Common myeloid progenitor, CD34-positive (primary cell): ENCODE data around the gene RIPOR3.
"Not testable (repeated sequence)": the region's sequence is repeated elsewhere in the genome, so short reads cannot be mapped to it uniquely, and the experiment has no call there.

Source experiments
- CTCF ChIA-PET: fragments of 350-600 bp; sonication (Branson Sonifier 250); formaldehyde crosslinking; loops from one replicate; lab custom pipeline; 2021; ENCODE audit warnings: antibody characterized with exemption; lab: Charles Lee
- POLR2A ChIA-PET: fragments of 350-600 bp; sonication (Branson Sonifier 250); formaldehyde crosslinking; loops from one replicate; lab custom pipeline; 2021; ENCODE audit warnings: antibody characterized with exemption; lab: Charles Lee
- DNase-seq, 3 donors: peaks; one replicate each; pipeline versions ENCODE4 v3.0.0 to v3.0.0-alpha.2; 2013
- H3K27ac ChIP-seq, 2 experiments: 1 replicate in 1 of 2; 2 replicates in 1 of 2; pipeline ENCODE4 v1.7.0; 2013; ENCODE audit warnings: inconsistent platforms in 2 of 2, low read length in 2 of 2, mild to moderate bottlenecking in 2 of 2, low read depth in 1 of 2, moderate library complexity in 1 of 2; ENCODE audit not compliant: severe bottlenecking in 2 of 2, insufficient read depth in 1 of 2, poor library complexity in 1 of 2
- H3K27me3 ChIP-seq, 5 experiments: replicated peaks in 2 of 5; 1 replicate in 3 of 5; 2 replicates in 2 of 5; pipeline versions ENCODE4 v1.6.1 to v1.7.0; 2013; ENCODE audit warnings: low read length in 4 of 5, mild to moderate bottlenecking in 2 of 5, moderate library complexity in 2 of 5, inconsistent platforms in 1 of 5; ENCODE audit not compliant: insufficient read depth in 5 of 5, control insufficient read depth in 4 of 5
- H3K36me3 ChIP-seq, 4 experiments: 1 replicate in 2 of 4; 2 replicates in 2 of 4; pipeline versions ENCODE4 v1.6.1 to v1.7.0; 2013; ENCODE audit warnings: low read length in 3 of 4, control low read depth in 1 of 4, mild to moderate bottlenecking in 1 of 4; ENCODE audit not compliant: control insufficient read depth in 4 of 4, insufficient read depth in 4 of 4
- H3K4me1 ChIP-seq, 4 experiments: 1 replicate in 3 of 4; 2 replicates in 1 of 4; pipeline versions ENCODE4 v1.6.1 to v1.7.1; 2013; ENCODE audit warnings: low read length in 3 of 4, mild to moderate bottlenecking in 3 of 4, control low read depth in 1 of 4, inconsistent platforms in 1 of 4, moderate library complexity in 1 of 4; ENCODE audit not compliant: control insufficient read depth in 4 of 4, insufficient read depth in 4 of 4; ENCODE audit errors: control extremely low read depth in 1 of 4
- H3K4me3 ChIP-seq, 7 experiments: 1 replicate in 4 of 7; 2 replicates in 3 of 7; pipeline versions ENCODE4 v1.5.1 to v1.7.0; 2013; ENCODE audit warnings: mild to moderate bottlenecking in 7 of 7, low read length in 6 of 7, moderate library complexity in 6 of 7, inconsistent platforms in 2 of 7, low read depth in 2 of 7, control low read depth in 1 of 7; ENCODE audit not compliant: insufficient read depth in 4 of 7, control insufficient read depth in 1 of 7; ENCODE audit errors: extremely low read depth in 1 of 7
- H3K9me3 ChIP-seq, 5 experiments: 1 replicate in 4 of 5; 2 replicates in 1 of 5; pipeline versions ENCODE4 v1.6.1 to v1.7.1; 2013; ENCODE audit warnings: low read length in 4 of 5, mild to moderate bottlenecking in 2 of 5, inconsistent platforms in 1 of 5, low read depth in 1 of 5, moderate library complexity in 1 of 5; ENCODE audit not compliant: control insufficient read depth in 4 of 5, insufficient read depth in 2 of 5; ENCODE audit errors: control extremely low read depth in 1 of 5
- WGBS: methylation state at CpG from one replicate; pipeline ENCODE4 v1.1.5; 2013; ENCODE audit not compliant: insufficient coverage; 5-methylcytosine and 5-hydroxymethylcytosine counted together

The RIPOR3 gene

DNA sequence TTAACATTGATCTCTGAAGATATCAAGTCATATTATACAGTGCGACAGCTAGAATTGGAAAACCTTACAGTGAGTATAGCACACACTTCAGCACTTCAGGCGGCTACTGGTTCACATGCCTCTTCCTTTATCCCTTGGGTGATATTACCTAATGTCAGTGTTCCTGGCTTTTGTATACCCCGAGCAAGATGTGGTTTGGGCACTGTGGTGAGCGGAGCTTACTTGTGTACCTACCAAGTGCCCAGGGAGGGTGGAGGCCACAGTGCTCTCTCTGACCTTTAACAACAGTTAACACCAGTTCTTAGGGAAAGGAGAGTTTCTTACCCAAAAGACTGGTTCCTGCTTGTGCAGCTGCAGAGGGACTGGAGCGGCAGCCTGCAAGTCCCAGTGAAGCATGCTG lies 116.8 kb downstream of the RIPOR3 start:
- WGBS, result 96% methylated on average over 3 of the region's 5 CpGs
- Histone ChIP-seq H3K4me3 (no peak overlapping the region), H3K27ac (no peak overlapping the region), H3K36me3 (peaks cover 8 to 65% (median 44%) of the 10 kb centered on the region in 4 experiments), H3K9me3 (no peaks in the 10 kb centered on the region), H3K4me1 (peaks cover 5 to 53% (median 41%) of the 10 kb centered on the region in 4 experiments), H3K27me3 (no peaks in the 10 kb centered on the region)
- ChIA-PET POLR2A (interaction anchor here (0.7 kb wide), 2 partner anchors 60 to 99 kb away, joined by 3 read pairs; no protein-coding TSS in a partner anchor), CTCF (interaction anchor here (0.8 to 55.4 kb wide), 15 partner anchors 9 to 405 kb away, joined by 3 to 906 read pairs (median 15); partner anchors contain the start of gene PTPN1)
- no peak for DNase-seq

DNA sequence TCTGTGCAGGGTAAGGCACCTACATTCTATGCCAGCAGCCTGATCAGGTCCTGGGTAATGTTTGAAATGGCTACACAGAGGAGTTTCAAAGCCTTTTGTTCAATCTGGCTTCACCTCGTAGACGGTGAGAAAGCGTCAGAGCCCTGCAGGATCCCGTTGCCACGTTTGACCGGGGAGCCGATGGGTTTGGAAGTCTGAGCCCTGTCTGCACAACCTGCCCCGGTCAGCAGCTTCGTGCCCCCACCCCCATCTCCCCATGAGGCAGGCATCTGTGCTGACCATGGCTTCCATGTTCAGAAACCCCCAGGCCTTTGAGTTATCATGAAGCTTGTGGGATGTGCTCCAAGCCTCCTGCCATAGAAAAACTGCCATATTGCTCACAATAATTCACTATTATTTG lies 117.2 kb downstream of the RIPOR3 start:
- H3K27ac ChIP-seq, result peak overlapping the region in 1 of 2 experiments; percentile 50
- 100% methylated on average over 9 of the region's 9 CpGs for WGBS
- CTCF ChIA-PET, result interaction anchor here (0.8 to 55.4 kb wide), 15 partner anchors 8 to 395 kb away, joined by 3 to 906 read pairs (median 15); partner anchors contain the start of gene PTPN1
- no peak overlapping the region for H3K4me3 ChIP-seq
- peaks cover 5 to 51% (median 44%) of the 10 kb centered on the region in 4 experiments for H3K4me1 ChIP-seq
- no peaks in the 10 kb centered on the region for H3K9me3 ChIP-seq
- no peaks in the 10 kb centered on the region for H3K27me3 ChIP-seq
- POLR2A ChIA-PET, result interaction anchor here (0.7 kb wide), 2 partner anchors 59 to 99 kb away, joined by 3 read pairs; no protein-coding TSS in a partner anchor
- peaks cover 8 to 63% (median 40%) of the 10 kb centered on the region in 4 experiments for H3K36me3 ChIP-seq
- no peak for DNase-seq

DNA sequence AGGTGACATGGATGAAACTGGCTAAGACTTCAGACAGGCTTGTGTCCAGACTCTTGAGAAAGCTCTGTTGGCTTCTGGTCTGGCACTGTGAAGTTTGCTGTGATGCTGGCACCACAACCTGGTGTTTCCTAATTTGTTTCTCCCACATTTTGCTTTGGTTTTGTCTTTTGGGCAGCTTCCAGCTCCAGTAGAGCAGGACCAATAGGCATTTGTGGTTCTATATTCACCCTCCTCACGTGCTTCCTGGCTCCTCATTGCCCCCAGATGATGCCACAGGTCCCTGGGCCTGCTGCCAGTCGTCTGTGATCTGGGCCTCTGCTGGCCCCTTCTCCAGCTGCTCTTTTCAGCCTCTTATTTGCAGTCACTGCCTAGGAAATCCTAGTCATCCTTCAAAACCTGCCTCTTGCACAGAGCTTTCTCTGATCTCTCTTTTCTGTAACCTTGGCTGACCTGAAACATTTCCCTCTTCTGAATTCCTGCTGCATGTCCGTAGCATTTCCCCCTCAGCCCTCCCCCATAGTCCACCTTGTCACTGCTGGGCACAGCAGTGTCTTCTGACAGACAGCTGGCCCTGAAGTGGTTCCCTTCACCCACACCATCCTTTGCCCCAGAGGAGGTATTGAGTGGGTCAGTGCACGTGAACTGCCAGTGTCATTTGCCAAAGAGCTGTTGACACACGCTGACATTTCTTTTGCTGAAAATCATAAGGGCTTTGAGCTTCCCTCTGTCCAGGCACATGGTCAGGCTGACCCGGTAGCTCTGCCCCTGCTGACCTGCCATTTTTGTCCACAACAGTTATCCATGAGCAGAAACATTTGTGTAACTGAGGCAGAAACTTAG lies 118.2 kb downstream of the RIPOR3 start:
- H3K4me3 ChIP-seq, result peak overlapping the region in 2 of 7 experiments; percentile 19 to 38
- H3K4me1 ChIP-seq, result peaks cover 5 to 47% (median 45%) of the 10 kb centered on the region in 4 experiments
- 27% methylated on average over 6 of the region's 6 CpGs for WGBS
- DNase-seq, result peak; percentile 82 to 96 (median 95)
- H3K9me3 ChIP-seq, result no peaks in the 10 kb centered on the region
- CTCF ChIA-PET, result interaction anchor here (0.8 to 55.4 kb wide), 20 partner anchors 7 to 453 kb away, joined by 3 to 906 read pairs (median 6); partner anchors contain the start of gene PTPN1
- H3K27me3 ChIP-seq, result no peaks in the 10 kb centered on the region
- H3K36me3 ChIP-seq, result peaks cover 8 to 63% (median 38%) of the 10 kb centered on the region in 4 experiments
- POLR2A ChIA-PET, result interaction anchor here (0.8 to 1.5 kb wide), 4 partner anchors 32 to 90 kb away, joined by 3 to 4 read pairs (median 4); no protein-coding TSS in a partner anchor
- H3K27ac ChIP-seq, result peak overlapping the region; percentile 25 to 50

DNA sequence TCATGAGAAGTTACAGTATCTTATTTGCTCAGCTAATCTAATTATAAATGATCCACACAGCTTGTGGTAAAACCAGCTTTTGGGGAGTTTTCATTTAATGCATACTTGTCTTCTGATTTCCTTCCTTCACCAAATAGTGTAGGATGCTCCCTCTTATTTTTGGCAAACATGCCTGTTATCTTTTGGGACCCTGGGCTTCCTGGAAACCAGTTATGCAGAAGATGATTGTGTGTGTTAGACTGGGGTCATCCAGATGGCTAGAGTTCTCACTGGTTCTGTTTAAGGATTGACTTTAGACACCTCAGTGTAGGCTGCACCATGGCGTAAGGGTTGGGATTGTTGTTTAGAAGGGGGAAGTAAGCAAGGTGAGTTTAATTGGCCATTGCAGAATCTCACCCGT lies 119.9 kb downstream of the RIPOR3 start:
- Histone ChIP-seq H3K27ac (no peak overlapping the region), H3K4me1 (peaks cover 5 to 47% (median 45%) of the 10 kb centered on the region in 4 experiments), H3K9me3 (no peaks in the 10 kb centered on the region), H3K27me3 (no peaks in the 10 kb centered on the region), H3K4me3 (no peak overlapping the region), H3K36me3 (peaks cover 3 to 64% (median 36%) of the 10 kb centered on the region in 4 experiments)
- no CpG with 5 or more reads among the region's 2 CpGs for WGBS
- ChIA-PET POLR2A (no interaction called here), CTCF (interaction anchor here (2.0 to 55.4 kb wide), 7 partner anchors 9 to 383 kb away, joined by 6 to 906 read pairs (median 31); partner anchors contain the start of gene PTPN1)
- no peak for DNase-seq

DNA sequence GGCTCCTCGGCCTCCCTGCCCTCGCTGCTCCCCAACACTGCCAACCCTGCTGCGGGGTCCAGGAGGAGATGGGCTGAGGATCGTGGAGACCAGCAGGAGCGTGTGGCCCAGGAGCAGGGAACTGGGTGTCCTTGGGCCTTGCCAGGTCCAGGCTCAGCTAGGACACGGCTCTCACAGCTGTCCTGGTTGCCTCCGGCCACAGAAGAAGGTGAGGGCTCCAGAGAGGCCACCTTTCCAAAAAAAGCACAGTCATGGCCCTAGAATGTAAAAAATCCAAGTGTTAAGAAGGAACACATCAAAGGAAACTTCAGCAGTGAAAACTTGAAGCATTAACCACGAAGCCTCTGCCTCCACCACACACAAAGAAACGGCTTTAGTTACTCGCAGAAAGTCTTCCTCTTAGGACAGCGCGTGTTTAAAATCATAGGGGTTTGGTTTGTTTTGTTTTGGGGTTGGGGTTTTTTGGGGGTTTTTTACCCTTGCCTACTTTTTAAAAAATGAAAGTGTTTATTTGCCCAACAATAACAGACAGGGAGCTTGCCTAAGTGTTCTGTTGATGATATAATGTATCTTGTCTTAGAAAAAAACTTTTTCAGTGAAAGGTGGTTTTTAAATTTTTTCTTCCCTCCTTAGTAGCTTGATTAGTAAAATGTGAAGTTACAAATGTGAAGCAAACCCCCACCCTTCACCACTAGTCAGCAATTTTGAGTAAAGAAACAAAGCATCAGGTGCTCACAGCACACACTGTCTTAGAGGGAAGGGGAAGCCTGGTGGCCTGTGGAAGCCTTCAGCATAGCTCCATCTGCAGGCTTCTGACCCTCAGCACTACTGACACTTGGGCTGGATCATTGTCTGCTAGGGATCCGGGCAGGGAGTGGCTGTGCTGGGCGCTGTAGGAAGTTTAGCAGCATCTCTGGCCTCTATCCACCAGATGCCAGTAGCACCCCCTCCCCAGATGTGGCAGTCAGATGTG lies 121.2 kb downstream of the RIPOR3 start:
- CTCF ChIA-PET, result interaction anchor here (0.6 to 55.4 kb wide), 18 partner anchors 9 to 383 kb away, joined by 3 to 906 read pairs (median 4); partner anchors contain the start of gene PTPN1
- H3K36me3 ChIP-seq, result peaks cover 3 to 64% (median 39%) of the 10 kb centered on the region in 4 experiments
- H3K9me3 ChIP-seq, result no peaks in the 10 kb centered on the region
- peak; percentile 77 to 87 (median 86) for DNase-seq
- 82% methylated on average over 8 of the region's 14 CpGs for WGBS
- H3K27me3 ChIP-seq, result no peaks in the 10 kb centered on the region
- H3K4me3 ChIP-seq, result peak overlapping the region in 2 of 7 experiments; percentile 11 to 16
- POLR2A ChIA-PET, result no interaction called here
- H3K4me1 ChIP-seq, result peaks cover 5 to 47% (median 45%) of the 10 kb centered on the region in 4 experiments
- peak overlapping the region; percentile 36 to 72 for H3K27ac ChIP-seq

DNA sequence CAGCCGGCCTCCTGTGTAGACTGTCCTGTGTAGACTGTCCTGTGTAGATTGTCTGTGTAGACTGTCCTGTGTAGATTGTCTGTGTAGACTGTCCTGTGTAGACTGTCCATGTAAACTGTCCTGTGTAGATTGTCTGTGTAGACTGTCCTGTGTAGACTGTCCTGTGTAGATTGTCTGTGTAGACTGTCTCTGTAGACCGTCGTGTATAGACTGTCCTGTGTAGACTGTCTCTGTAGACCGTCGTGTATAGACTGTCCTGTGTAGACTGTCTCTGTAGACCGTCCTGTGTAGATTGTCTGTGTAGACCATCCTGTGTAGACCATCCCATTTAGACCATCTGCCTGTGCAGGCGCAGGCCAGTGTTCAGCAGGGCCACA lies 121.9 kb downstream of the RIPOR3 start:
- CTCF ChIA-PET, result interaction anchor here (0.9 to 55.4 kb wide), 10 partner anchors 8 to 381 kb away, joined by 3 to 906 read pairs (median 5); partner anchors contain the start of gene PTPN1
- Histone ChIP-seq H3K27ac (peak overlapping the region; percentile 36 to 72), H3K4me1 (peaks cover 5 to 47% (median 45%) of the 10 kb centered on the region in 4 experiments), H3K4me3 (peak overlapping the region in 1 of 7 experiments; percentile 11), H3K36me3 (peaks cover under 1 to 64% (median 38%) of the 10 kb centered on the region in 4 experiments)
- H3K9me3 ChIP-seq, DNase-seq, H3K27me3 ChIP-seq, POLR2A ChIA-PET: not testable (repeated sequence)
- WGBS, result 97% methylated on average over 6 of the region's 7 CpGs
